ENCODE data around the gene GPER1. TPM values are rescaled to one million over a fixed set of nuclear protein-coding genes. Genes with fewer than 3 reads are reported as not detected.

Gene GPER1
- total RNA-seq, 2 experiments from 2014 or later: not detected

DNA sequence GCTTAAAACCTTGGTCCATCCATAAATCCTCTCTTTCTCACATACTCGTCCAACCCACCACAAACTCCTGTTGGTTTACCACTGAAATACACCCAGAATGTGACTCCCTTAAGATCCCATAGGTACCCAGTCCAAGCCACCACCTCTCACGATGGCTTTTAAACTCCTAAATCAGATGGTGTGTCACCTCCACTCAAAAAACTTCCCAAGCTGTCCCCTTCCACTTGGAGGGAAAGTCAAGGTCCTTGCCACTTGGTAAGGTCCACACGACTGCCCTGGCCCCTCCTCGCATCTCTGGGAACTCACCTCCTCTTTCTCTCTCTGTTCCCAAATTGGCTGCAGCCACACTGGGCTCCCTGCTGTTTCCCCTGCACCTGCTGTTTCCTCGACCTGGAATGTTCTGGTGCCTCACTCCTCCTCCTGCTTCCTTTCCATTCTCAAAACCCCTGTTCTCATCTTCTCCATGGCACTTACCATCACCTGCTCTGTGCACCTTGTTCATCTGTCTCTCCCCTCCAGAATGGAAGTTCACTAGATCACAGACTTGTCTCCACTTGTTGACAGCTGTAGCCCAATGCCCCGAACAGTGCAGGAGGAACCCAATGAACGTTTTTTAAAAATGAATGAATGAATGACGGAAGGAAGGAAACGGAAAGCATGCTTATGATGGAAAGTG, 49.1 kb downstream of the GPER1 start:
- TF ChIP-seq, protein P1, sequence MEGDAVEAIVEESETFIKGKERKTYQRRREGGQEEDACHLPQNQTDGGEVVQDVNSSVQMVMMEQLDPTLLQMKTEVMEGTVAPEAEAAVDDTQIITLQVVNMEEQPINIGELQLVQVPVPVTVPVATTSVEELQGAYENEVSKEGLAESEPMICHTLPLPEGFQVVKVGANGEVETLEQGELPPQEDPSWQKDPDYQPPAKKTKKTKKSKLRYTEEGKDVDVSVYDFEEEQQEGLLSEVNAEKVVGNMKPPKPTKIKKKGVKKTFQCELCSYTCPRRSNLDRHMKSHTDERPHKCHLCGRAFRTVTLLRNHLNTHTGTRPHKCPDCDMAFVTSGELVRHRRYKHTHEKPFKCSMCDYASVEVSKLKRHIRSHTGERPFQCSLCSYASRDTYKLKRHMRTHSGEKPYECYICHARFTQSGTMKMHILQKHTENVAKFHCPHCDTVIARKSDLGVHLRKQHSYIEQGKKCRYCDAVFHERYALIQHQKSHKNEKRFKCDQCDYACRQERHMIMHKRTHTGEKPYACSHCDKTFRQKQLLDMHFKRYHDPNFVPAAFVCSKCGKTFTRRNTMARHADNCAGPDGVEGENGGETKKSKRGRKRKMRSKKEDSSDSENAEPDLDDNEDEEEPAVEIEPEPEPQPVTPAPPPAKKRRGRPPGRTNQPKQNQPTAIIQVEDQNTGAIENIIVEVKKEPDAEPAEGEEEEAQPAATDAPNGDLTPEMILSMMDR (IDR thresholded peaks at IDR 0.05): no peak
- POLR2A ChIA-PET: interaction anchor here (4.4 kb wide), 1 partner anchor 23 kb away, joined by 33 read pairs; the partner anchor contains the start of gene ZFAND2A
- H3K4me1 Mint-ChIP-seq (ENCODE audit: low read depth): peaks cover 19% of the 10 kb centered on the region
- Histone ChIP-seq H3K9me3 (ENCODE audit: control insufficient read depth in 1 of 2, insufficient read depth in 1 of 2, low read length in 2 of 2) (no peaks in the 10 kb centered on the region), H3K4me1 (ENCODE audit: insufficient read depth, low read length) (peaks cover 20% of the 10 kb centered on the region), H3K36me3 (ENCODE audit: insufficient read depth, low read length) (no peaks in the 10 kb centered on the region), H3K27ac (ENCODE audit: low read depth in 1 of 2, low read length in 2 of 2) (no peak overlapping the region), H3K27me3 (ENCODE audit: control insufficient read depth in 1 of 2, insufficient read depth in 2 of 2, low read length in 2 of 2) (no peaks in the 10 kb centered on the region), H3K4me3 (ENCODE audit: low read length) (peak overlapping the region; percentile 62)
- no peak for DNase-seq
- peak overlapping the region; percentile 88 for H3K4me3 Mint-ChIP-seq
- peaks cover 6% of the 10 kb centered on the region for H3K36me3 Mint-ChIP-seq (ENCODE audit: low read depth)
- H3K9me3 Mint-ChIP-seq: no peaks in the 10 kb centered on the region
- peak overlapping the region; percentile 71 for H3K27ac Mint-ChIP-seq
- no peak for ATAC-seq (ENCODE audit: poor library complexity)
- intact Hi-C loops (cut with DNase I, micrococcal nuclease): loop anchor here (5.0 kb wide), 3 partner anchors 35 to 260 kb away; partner anchors contain the start of genes COX19 (in 1 of the 2) and GET4 (in 1 of the 2)
- H3K27me3 Mint-ChIP-seq: no peaks in the 10 kb centered on the region
- CTCF ChIA-PET: interaction anchor here (3.3 kb wide), 1 partner anchor 144 kb away, joined by 11 read pairs; no protein-coding TSS in a partner anchor

DNA sequence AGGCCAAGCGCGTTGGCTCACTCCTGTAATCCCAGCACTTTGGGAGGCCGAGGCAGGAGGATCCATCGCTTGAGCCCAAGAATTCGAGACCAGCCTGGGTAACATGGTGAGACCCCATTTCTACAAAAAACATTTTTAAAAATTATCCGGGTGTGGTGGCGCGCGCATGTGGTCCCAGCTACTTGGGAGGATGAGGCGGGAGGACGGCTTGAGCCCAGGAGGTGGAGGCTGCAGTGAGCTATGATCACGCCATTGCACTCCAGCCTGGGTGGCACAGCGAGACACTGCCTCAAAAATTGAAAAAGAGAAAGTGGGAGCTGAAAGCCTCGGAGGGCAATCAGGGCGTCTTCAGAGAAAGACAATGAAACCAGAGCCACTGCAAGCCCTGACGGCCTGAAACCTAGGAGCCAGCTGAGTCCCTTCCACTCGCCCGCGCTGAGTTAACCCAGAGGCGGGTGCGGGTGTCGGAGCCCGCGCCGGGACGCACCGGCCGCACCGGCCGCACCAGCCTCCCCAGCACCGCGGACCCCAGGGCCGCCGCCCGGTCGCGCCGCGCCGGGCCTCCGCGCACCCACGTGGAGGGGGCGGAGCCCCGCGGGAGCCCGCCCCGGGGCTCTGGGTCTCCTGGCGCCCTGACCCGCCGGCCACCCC, 49.7 kb downstream of the GPER1 start:
- no peaks in the 10 kb centered on the region for H3K27me3 Mint-ChIP-seq
- TF ChIP-seq, protein P1 (IDR thresholded peaks at IDR 0.05): no peak
- peak overlapping the region; percentile 71 for H3K27ac Mint-ChIP-seq
- DNase-seq (no peak), ATAC-seq (ENCODE audit: poor library complexity) (peak; percentile 46)
- H3K4me1 ChIP-seq (ENCODE audit: insufficient read depth, low read length): peaks cover 20% of the 10 kb centered on the region
- no peaks in the 10 kb centered on the region for H3K9me3 ChIP-seq (ENCODE audit: control insufficient read depth in 1 of 2, insufficient read depth in 1 of 2, low read length in 2 of 2)
- H3K27me3 ChIP-seq (ENCODE audit: control insufficient read depth in 1 of 2, insufficient read depth in 2 of 2, low read length in 2 of 2): no peaks in the 10 kb centered on the region
- POLR2A ChIA-PET: interaction anchor here (0.8 to 4.4 kb wide), 5 partner anchors 23 to 162 kb away, joined by 4 to 33 read pairs (median 7); partner anchors contain the start of genes COX19 and ZFAND2A
- no peaks in the 10 kb centered on the region for H3K9me3 Mint-ChIP-seq
- peak overlapping the region; percentile 62 for H3K4me3 ChIP-seq (ENCODE audit: low read length)
- H3K36me3 Mint-ChIP-seq (ENCODE audit: low read depth): peaks cover 5% of the 10 kb centered on the region
- H3K4me1 Mint-ChIP-seq (ENCODE audit: low read depth): peaks cover 19% of the 10 kb centered on the region
- no peaks in the 10 kb centered on the region for H3K36me3 ChIP-seq (ENCODE audit: insufficient read depth, low read length)
- CTCF ChIA-PET: interaction anchor here (1.0 to 3.3 kb wide), 3 partner anchors 23 to 144 kb away, joined by 3 to 11 read pairs (median 6); partner anchors contain the start of gene ZFAND2A
- peak overlapping the region; percentile 95 for H3K4me3 Mint-ChIP-seq
- intact Hi-C loops (cut with DNase I, micrococcal nuclease): loop anchor here (1.0 to 5.0 kb wide), 4 partner anchors 23 to 260 kb away; partner anchors contain the start of genes ZFAND2A (in 2 of the 2), COX19 (in 1 of the 2) and GET4 (in 1 of the 2)
- H3K27ac ChIP-seq (ENCODE audit: low read depth in 1 of 2, low read length in 2 of 2): peak overlapping the region; percentile 50 to 65

DNA sequence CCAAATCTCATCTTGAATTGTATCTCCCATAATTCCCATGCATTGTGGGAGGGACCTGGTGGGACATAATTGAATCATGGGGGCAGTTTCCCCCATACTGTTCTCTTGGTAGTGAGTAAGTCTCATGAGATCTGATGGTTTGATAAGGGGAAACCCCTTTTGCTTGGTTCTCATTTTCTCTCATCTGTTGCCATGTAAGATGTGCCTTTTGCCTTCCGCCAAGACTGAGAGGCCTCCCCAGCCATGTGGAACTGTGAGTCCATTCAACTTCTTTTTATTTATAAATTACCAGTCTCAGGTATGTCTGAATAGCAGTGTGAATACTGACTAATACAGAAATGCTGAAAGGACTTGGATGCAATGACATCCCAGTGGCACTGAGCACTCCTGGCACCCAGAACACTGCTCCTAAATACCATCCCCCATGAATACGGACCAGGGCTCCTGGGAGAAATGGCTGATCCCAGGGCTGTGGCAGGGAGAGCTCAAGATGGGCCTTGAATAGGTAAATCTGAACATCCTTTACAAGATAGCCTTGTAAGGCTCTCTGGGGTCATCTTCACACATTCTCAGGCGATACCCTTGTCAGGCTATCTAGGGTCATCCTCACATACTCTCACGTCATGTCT, 52.7 kb downstream of the GPER1 start:
- Mint-ChIP-seq H3K36me3 (ENCODE audit: low read depth) (no peaks in the 10 kb centered on the region), H3K9me3 (no peaks in the 10 kb centered on the region), H3K4me1 (ENCODE audit: low read depth) (peaks cover 19% of the 10 kb centered on the region), H3K27me3 (no peaks in the 10 kb centered on the region), H3K27ac (no peak overlapping the region), H3K4me3 (peak overlapping the region; percentile 74)
- Histone ChIP-seq H3K9me3 (ENCODE audit: control insufficient read depth in 1 of 2, insufficient read depth in 1 of 2, low read length in 2 of 2) (no peaks in the 10 kb centered on the region), H3K4me1 (ENCODE audit: insufficient read depth, low read length) (peaks cover 20% of the 10 kb centered on the region), H3K27ac (ENCODE audit: low read depth in 1 of 2, low read length in 2 of 2) (no peak overlapping the region), H3K27me3 (ENCODE audit: control insufficient read depth in 1 of 2, insufficient read depth in 2 of 2, low read length in 2 of 2) (no peaks in the 10 kb centered on the region), H3K4me3 (ENCODE audit: low read length) (no peak overlapping the region), H3K36me3 (ENCODE audit: insufficient read depth, low read length) (no peaks in the 10 kb centered on the region)
- ATAC-seq (ENCODE audit: poor library complexity) (no peak), DNase-seq (no peak)
- ChIA-PET CTCF (no interaction called here), POLR2A (interaction anchor here (4.4 kb wide), 1 partner anchor 20 kb away, joined by 33 read pairs; the partner anchor contains the start of gene ZFAND2A)
- TF ChIP-seq, protein P1 (IDR thresholded peaks at IDR 0.05): no peak
- intact Hi-C loops (cut with DNase I, micrococcal nuclease): no loop called here

Measured in CD4-positive, alpha-beta T cell (primary cell).